Nephron progenitor cell (in vitro differentiated cells): ENCODE data around the gene SLC29A3.

ENCODE experiments used
- DNase-seq: peaks from one replicate; pipeline ENCODE4 v3.0.0; 2021
- H3K27ac Mint-ChIP-seq: 2 replicates; pipeline ENCODE4 v1.8.0; 2021; ENCODE audit warnings: mild to moderate bottlenecking, moderate library complexity, mixed read lengths
- H3K27me3 Mint-ChIP-seq: 2 replicates; pipeline ENCODE4 v1.8.0; 2021; ENCODE audit warnings: mild to moderate bottlenecking, low read depth, mixed read lengths; ENCODE audit not compliant: poor library complexity
- H3K36me3 Mint-ChIP-seq: 2 replicates; pipeline ENCODE4 v1.8.0; 2021; ENCODE audit warnings: low read depth, mixed read lengths
- H3K4me1 Mint-ChIP-seq: 2 replicates; pipeline ENCODE4 v1.8.0; 2021; ENCODE audit warnings: mixed read lengths
- H3K4me3 Mint-ChIP-seq: 2 replicates; pipeline ENCODE4 v1.8.0; 2021; ENCODE audit warnings: mild to moderate bottlenecking, moderate library complexity, mixed read lengths
- H3K9me3 Mint-ChIP-seq: 2 replicates; pipeline ENCODE4 v1.8.0; 2021; ENCODE audit warnings: mild to moderate bottlenecking, moderate library complexity, mixed read lengths
- CTCF ChIP-seq: fragments of 200-600 bp; sonication (generic); IDR thresholded peaks from 2 replicates; pipeline ENCODE4 v1.5.0; 2021; ENCODE audit warnings: antibody characterized with exemption

Gene SLC29A3

GRCh38 chr10:71399946-71400345, 80.9 kb downstream of the SLC29A3 start:
- Mint-ChIP-seq H3K9me3 (no peaks in the 10 kb centered on the region), H3K4me3 (no peak overlapping the region), H3K27ac (no peak overlapping the region), H3K4me1 (peaks cover 16% of the 10 kb centered on the region), H3K36me3 (no peaks in the 10 kb centered on the region), H3K27me3 (peaks cover 81% of the 10 kb centered on the region)
- no peak for TF ChIP-seq CTCF
- DNase-seq = no peak

GRCh38 chr10:71401056-71401455, 82.0 kb downstream of the SLC29A3 start:
- no peak for TF ChIP-seq CTCF
- Mint-ChIP-seq H3K4me3 (no peak overlapping the region), H3K9me3 (no peaks in the 10 kb centered on the region), H3K36me3 (no peaks in the 10 kb centered on the region), H3K27ac (no peak overlapping the region), H3K27me3 (peaks cover 71% of the 10 kb centered on the region), H3K4me1 (peaks cover 20% of the 10 kb centered on the region)
- DNase-seq = no peak

- Mint-ChIP-seq H3K36me3 (no peaks in the 10 kb centered on the region), H3K4me3 (no peak overlapping the region), H3K27ac (no peak overlapping the region), H3K9me3 (no peaks in the 10 kb centered on the region), H3K4me1 (peaks cover 20% of the 10 kb centered on the region), H3K27me3 (peaks cover 66% of the 10 kb centered on the region)
- TF ChIP-seq CTCF = no peak
- DNase-seq = no peak
These were observed 82.9 kb downstream of the SLC29A3 start for GRCh38 chr10:71402005-71402404.

GRCh38 chr10:71404503-71405295, 85.6 kb downstream of the SLC29A3 start:
- no peaks in the 10 kb centered on the region for H3K9me3 Mint-ChIP-seq
- TF ChIP-seq CTCF = no peak
- H3K4me3 Mint-ChIP-seq = no peak overlapping the region
- peaks cover 20% of the 10 kb centered on the region for H3K4me1 Mint-ChIP-seq
- H3K36me3 Mint-ChIP-seq = no peaks in the 10 kb centered on the region
- no peak for DNase-seq
- H3K27ac Mint-ChIP-seq = no peak overlapping the region
- peaks cover 41% of the 10 kb centered on the region for H3K27me3 Mint-ChIP-seq

GRCh38 chr10:71406878-71407277, 87.8 kb downstream of the SLC29A3 start:
- H3K9me3 Mint-ChIP-seq = peaks cover 11% of the 10 kb centered on the region
- peaks cover 20% of the 10 kb centered on the region for H3K27me3 Mint-ChIP-seq
- H3K4me3 Mint-ChIP-seq = no peak overlapping the region
- H3K27ac Mint-ChIP-seq = no peak overlapping the region
- no peak for DNase-seq
- peaks cover 20% of the 10 kb centered on the region for H3K4me1 Mint-ChIP-seq
- TF ChIP-seq CTCF = no peak
- no peaks in the 10 kb centered on the region for H3K36me3 Mint-ChIP-seq
